HT-29 (cell line): ENCODE measurements around the gene ZNF367. TPM values are rescaled to one million over a fixed set of nuclear protein-coding genes. Genes with fewer than 3 reads are reported as not detected.

Experiments
- DNase-seq: peaks from one replicate; pipeline ENCODE4 v3.0.0-alpha.2; 2015; ENCODE audit warnings: low spot score
- total RNA-seq: library from RNA; depleted of rRNA; stranded (reverse); fragments of >200 nt; shearing (Covaris generic); gene quantifications from 2 replicates; pipeline ENCODE4 v1.2.3, GENCODE V29; 2014; rRNA removed

ZNF367 gene
- 18.7 and 22.0 TPM in 2 replicates for total RNA-seq

- peak; percentile 96 for DNase-seq
These were observed at the start of gene ZNF367 for GRCh38 chr9:96418083-96418919. ZNF367 (minus strand) TSS chr9:96418370; CDS start chr9:96418032, 338 bp downstream.

GRCh38 chr9:96467784-96468183, 49.6 kb upstream of the ZNF367 start:
- no peak for DNase-seq

- no peak for DNase-seq
These were observed 46.3 kb upstream of the ZNF367 start for GRCh38 chr9:96464426-96464825.

DNA sequence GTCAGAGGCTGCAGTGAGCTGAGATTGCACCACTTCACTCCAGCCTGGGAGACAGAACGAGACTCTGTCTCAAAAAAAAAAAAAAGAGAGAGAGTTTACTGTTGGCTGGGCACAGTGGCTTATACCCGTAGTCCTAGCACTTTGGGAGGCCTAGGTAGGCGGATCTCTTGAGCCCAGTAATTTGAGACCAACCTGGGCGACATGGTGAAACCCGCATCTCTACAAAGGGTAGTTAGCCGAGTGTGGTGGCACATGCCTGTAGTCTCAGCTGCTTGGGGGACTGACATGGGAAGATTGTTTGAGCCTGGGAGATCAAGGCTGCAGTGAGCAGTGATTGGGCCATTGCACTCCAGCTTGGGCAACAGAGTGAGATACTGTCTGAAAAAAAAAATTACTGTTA, 44.4 kb upstream of the ZNF367 start:
- no peak for DNase-seq

GRCh38 chr9:96461336-96461735, 43.2 kb upstream of the ZNF367 start:
- no peak for DNase-seq

DNA sequence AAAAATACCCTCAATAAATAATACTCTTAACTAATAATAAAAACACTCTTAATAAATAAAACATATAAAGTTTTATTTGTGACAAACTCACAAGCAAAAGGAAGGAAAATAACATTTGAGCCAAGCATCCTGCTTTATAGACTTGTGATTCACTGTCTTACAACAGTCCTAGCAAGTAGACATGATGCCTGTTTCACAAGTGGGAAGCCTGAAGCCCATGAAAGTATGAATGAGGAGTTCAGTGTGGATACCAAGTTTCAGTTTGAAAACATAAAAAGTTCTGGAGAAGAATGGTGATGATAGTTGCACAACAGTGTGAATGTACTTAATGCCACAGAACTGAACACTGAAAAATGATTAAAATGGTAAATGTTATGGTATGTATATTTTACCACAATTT, 42.7 kb upstream of the ZNF367 start:
- no peak for DNase-seq

- DNase-seq = no peak
These were observed 42.3 kb upstream of the ZNF367 start for GRCh38 chr9:96460470-96460869.

GRCh38 chr9:96459268-96460007, 41.3 kb upstream of the ZNF367 start:
- DNase-seq = peak; percentile 58

DNA sequence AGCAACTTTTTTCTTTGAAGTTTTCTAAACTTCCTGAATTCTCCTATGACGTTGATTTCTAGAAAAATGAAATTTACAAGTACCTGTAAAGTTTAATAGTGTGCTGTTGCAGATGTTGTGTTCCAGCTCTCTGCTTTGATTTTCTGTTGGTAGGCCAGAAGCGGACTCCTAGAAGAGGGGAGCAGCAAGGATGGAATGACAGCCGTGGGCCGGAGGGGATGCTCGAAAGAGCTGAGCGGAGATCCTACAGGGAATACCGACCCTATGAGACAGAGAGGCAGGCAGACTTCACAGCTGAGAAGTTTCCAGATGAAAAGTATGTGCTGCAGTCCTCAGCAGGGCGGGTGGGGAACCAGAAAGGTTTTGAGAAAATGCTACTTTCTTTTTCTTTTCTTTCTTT, 40.1 kb upstream of the ZNF367 start:
- no peak for DNase-seq

- DNase-seq = no peak
These were observed 39.1 kb upstream of the ZNF367 start for GRCh38 chr9:96457266-96457665.

DNA sequence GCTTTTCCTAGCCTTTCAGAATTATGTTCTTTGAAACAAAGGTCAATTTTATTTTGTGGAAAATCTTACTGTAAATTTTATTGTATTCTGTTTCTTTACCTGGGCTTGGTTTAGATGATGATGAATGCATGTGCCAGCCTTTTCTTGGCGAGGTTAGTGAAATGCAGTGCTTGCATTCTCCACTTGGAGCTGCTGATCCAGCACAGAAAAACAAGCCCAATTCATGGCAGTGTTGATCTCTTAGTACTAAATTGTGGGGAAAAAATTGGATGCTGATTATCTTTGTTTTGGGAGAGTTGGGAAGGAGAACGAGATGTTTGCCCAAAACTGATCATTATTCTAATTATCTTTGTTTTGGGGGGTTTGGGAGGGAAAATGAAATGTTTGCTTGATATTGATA, 35.5 kb upstream of the ZNF367 start:
- peak; percentile 53 for DNase-seq

DNA sequence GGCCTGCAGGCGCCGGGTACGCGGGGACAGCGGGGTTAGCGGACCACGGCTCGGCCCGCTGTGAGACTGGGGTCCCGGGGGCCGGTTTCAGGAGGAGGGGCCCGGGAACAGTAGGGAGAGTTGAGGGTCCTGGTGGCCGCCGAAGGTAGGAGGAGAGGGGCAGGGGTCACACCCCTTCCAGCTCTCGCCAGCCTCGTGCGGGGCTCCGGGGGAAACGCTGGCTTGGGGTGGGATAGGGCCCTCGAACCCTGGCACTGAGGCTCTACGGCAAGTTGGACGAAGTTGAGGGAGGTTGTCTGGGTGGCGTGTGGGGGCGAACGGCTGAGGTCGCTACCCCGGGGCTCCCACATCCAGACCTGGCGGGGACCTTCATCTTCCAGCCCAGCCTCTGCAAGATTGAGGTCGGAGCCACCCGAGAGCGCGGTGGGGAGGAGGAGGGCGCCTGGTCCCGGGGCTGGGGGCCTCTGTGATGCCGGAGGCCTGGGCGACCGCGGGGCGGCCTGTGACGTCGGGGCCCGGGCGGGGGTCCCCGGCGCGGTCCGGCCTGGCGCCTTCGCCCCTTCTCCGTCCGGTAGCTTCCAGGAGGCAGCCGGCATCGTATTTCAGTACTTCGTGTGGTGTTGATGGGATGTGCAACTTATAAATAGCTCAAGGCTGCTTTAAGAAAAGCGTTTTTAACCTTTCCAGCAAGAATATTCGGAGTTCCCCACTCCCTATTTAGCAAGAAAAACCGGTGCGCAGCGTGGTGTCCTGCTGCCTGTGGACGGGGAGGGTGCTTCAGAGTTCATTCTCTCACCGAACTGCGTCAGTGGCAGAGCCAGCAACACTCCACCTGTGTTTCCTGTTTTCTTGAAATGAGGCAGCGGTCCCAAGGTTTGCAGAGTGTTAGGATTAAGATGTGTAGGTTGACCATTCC, 32.7 kb upstream of the ZNF367 start:
- peak; percentile 36 for DNase-seq

DNA sequence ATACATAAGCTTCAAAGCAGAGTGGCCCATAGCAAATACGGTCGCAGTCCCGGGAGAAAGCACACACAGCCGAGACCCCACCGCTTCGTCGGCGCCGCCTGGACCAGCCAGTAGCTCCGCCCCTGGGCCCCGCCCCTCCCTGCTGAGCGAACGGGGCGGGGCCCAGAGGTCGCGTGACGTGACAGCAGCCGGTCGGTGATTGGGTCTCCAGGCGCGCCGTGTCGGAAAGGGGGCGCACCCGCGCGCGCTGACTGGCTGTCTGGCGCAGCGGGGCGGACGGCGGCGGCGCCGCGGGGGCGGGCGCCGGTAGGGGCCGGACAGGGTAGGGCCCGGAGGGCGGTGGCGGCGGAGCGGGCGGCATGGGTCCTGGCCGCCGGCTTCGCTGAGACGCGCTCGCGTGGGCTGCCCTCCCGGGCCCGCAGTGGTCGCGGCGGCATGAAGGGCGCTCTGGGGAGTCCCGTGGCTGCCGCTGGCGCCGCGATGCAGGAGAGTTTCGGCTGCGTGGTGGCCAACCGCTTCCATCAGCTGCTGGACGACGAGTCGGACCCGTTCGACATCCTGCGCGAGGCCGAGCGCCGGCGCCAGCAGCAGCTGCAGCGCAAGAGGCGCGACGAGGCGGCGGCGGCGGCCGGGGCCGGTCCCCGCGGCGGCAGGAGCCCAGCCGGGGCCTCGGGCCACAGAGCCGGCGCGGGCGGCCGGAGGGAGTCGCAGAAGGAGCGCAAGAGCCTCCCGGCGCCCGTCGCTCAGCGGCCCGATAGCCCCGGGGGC, 31.9 kb upstream of the ZNF367 start, which contains the start of gene HABP4:
HABP4 (plus strand) TSS at position 325 of the 768 bp plus-strand sequence; CDS start at position 436, 111 bp downstream.
- peak; percentile 96 for DNase-seq

GRCh38 chr9:96449523-96449844, 31.3 kb upstream of the ZNF367 start:
- no peak for DNase-seq

- no peak for DNase-seq
These were observed 30.5 kb upstream of the ZNF367 start for GRCh38 chr9:96448546-96449170.

DNA sequence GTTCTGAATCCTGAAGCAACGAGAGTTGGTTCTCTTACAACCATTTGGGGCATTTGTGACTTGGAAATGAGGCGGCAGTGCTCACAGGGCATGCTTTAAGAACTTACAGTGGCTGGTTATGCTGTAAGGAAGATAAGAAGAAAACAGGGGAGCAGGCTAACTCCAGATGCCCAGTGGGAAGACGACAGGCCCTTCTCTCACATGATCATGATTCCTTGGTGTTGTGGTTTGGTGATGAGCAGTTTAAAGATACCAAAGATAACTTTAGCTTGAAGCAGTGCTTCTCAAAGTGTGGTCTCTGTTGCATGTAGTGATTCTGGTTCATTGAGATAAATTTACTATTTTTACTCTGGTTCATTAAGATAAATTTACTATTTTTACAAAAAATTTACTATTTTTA, 29.2 kb upstream of the ZNF367 start:
- no peak for DNase-seq

- no peak for DNase-seq
These were observed 24.3 kb upstream of the ZNF367 start for GRCh38 chr9:96442491-96442890.

- peak; percentile 68 for DNase-seq
These were observed 23.8 kb upstream of the ZNF367 start for GRCh38 chr9:96441798-96442445.

- no peak for DNase-seq
These were observed 22.6 kb upstream of the ZNF367 start for GRCh38 chr9:96440671-96441199.

- DNase-seq = no peak
These were observed 19.3 kb upstream of the ZNF367 start for GRCh38 chr9:96437454-96437853.
